H9 (cell line): ENCODE results near the gene ULK1. TPM values are rescaled to one million over a fixed set of nuclear protein-coding genes. Genes with fewer than 3 reads are reported as not detected.
"Not testable (repeated sequence)": the region's sequence is repeated elsewhere in the genome, so short reads cannot be mapped to it uniquely, and the experiment has no call there.

Source experiments
- DNase-seq: peaks from one replicate; pipeline ENCODE4 v3.0.0-alpha.2; 2017
- H2AFZ ChIP-seq: one replicate; pipeline ENCODE4 v1.6.1; 2013; ENCODE audit warnings: mild to moderate bottlenecking, low read length, control low read depth, moderate library complexity
- H2AK5ac ChIP-seq: 2 replicates; pipeline ENCODE4 v1.6.1; 2013; ENCODE audit warnings: low read length, control low read depth, mixed read lengths; ENCODE audit not compliant: insufficient read length
- H2BK120ac ChIP-seq: one replicate; pipeline ENCODE4 v1.6.1; 2013; ENCODE audit warnings: low read depth, mild to moderate bottlenecking, low read length, control low read depth, inconsistent platforms; ENCODE audit not compliant: poor library complexity, severe bottlenecking
- H2BK12ac ChIP-seq: 2 replicates; pipeline ENCODE4 v1.6.1; 2013; ENCODE audit warnings: low read length, control low read depth, mixed read lengths, low read depth; ENCODE audit not compliant: insufficient read length
- H2BK15ac ChIP-seq: 2 replicates; pipeline ENCODE4 v1.6.1; 2013; ENCODE audit warnings: low read depth, low read length, control low read depth
- H2BK20ac ChIP-seq: one replicate; pipeline ENCODE4 v1.6.1; 2013; ENCODE audit warnings: low read depth, mild to moderate bottlenecking, low read length, control low read depth, inconsistent platforms; ENCODE audit not compliant: poor library complexity, severe bottlenecking
- H2BK5ac ChIP-seq: 2 replicates; pipeline ENCODE4 v1.6.1; 2013; ENCODE audit warnings: low read length, control low read depth, mixed read lengths; ENCODE audit not compliant: insufficient read length
- H3K14ac ChIP-seq: 2 replicates; pipeline ENCODE4 v1.6.1; 2013; ENCODE audit warnings: low read length, control low read depth; ENCODE audit not compliant: insufficient read depth
- H3K18ac ChIP-seq: 2 replicates; pipeline ENCODE4 v1.6.1; 2013; ENCODE audit warnings: low read depth, mild to moderate bottlenecking, mixed read lengths, low read length, control low read depth; ENCODE audit not compliant: insufficient read length
- H3K23ac ChIP-seq: 2 replicates; pipeline ENCODE4 v1.6.1; 2013; ENCODE audit warnings: low read length, control low read depth, mixed read lengths, low read depth; ENCODE audit not compliant: insufficient read length
- H3K23me2 ChIP-seq: 2 replicates; pipeline ENCODE4 v1.6.1; 2013; ENCODE audit warnings: low read depth, mild to moderate bottlenecking, mixed read lengths, low read length, control low read depth; ENCODE audit not compliant: insufficient read length, poor library complexity, severe bottlenecking
- H3K27ac ChIP-seq: 2 replicates; pipeline ENCODE4 v1.5.1; 2013; ENCODE audit warnings: low read length, control low read depth, mixed read lengths, low read depth; ENCODE audit not compliant: insufficient read length
- H3K27me3 ChIP-seq: 2 replicates; pipeline ENCODE4 v1.6.1; 2013; ENCODE audit warnings: low read length, control low read depth, inconsistent platforms; ENCODE audit not compliant: insufficient read depth
- H3K4ac ChIP-seq: 2 replicates; pipeline ENCODE4 v1.6.1; 2013; ENCODE audit warnings: low read depth, mild to moderate bottlenecking, control low read depth, inconsistent platforms, low read length, moderate library complexity
- H3K4me1 ChIP-seq: 2 replicates; pipeline ENCODE4 v1.6.1; 2013; ENCODE audit warnings: low read length, control low read depth, inconsistent platforms; ENCODE audit not compliant: insufficient read depth
- H3K4me2 ChIP-seq: 2 replicates; pipeline ENCODE4 v1.6.1; 2013; ENCODE audit warnings: low read length, control low read depth, mixed read lengths; ENCODE audit not compliant: insufficient read length, insufficient read depth
- H3K56ac ChIP-seq: 2 replicates; pipeline ENCODE4 v1.6.1; 2013; ENCODE audit warnings: low read depth, mild to moderate bottlenecking, mixed read lengths, low read length, control low read depth; ENCODE audit not compliant: insufficient read length
- H3K79me1 ChIP-seq: 2 replicates; pipeline ENCODE4 v1.6.1; 2013; ENCODE audit warnings: low read depth, mild to moderate bottlenecking, moderate library complexity, low read length, control low read depth, inconsistent platforms; ENCODE audit not compliant: insufficient read depth, poor library complexity, severe bottlenecking
- H3K79me2 ChIP-seq: 2 replicates; pipeline ENCODE4 v1.6.1; 2013; ENCODE audit warnings: low read length, control low read depth, inconsistent platforms; ENCODE audit not compliant: insufficient read depth
- H3K9ac ChIP-seq: 2 replicates; pipeline ENCODE4 v1.6.1; 2013; ENCODE audit warnings: low read length, control low read depth, mixed read lengths; ENCODE audit not compliant: insufficient read length; ENCODE audit errors: extremely low read depth
- H3K9me3 ChIP-seq: one replicate; pipeline ENCODE4 v1.6.1; 2013; ENCODE audit warnings: low read depth, low read length, inconsistent platforms; ENCODE audit not compliant: control insufficient read depth
- H3T11ph ChIP-seq: one replicate; pipeline ENCODE4 v1.6.1; 2013; ENCODE audit warnings: mild to moderate bottlenecking, low read length, control low read depth, inconsistent platforms
- H4K20me1 ChIP-seq: one replicate; pipeline ENCODE4 v1.6.1; 2013; ENCODE audit not compliant: control insufficient read depth, insufficient read length, insufficient read depth
- H4K5ac ChIP-seq: 2 replicates; pipeline ENCODE4 v1.6.1; 2013; ENCODE audit warnings: low read depth, mild to moderate bottlenecking, mixed read lengths, low read length, control low read depth; ENCODE audit not compliant: insufficient read length
- H4K8ac ChIP-seq: replicated peaks from 2 replicates; pipeline ENCODE4 v1.6.1; 2013; ENCODE audit warnings: low read length, control low read depth, mixed read lengths, low read depth; ENCODE audit not compliant: insufficient read length
- H4K91ac ChIP-seq: 2 replicates; pipeline ENCODE4 v1.6.1; 2013; ENCODE audit warnings: low read depth, mild to moderate bottlenecking, moderate library complexity, mixed read lengths, low read length, control low read depth; ENCODE audit not compliant: insufficient read length
- H3K27ac Mint-ChIP-seq, 3 experiments: 2 replicates in 2 of 3; 3 replicates in 1 of 3; pipeline ENCODE4 v1.8.0; 2020 to 2021; ENCODE audit warnings: mixed read lengths in 3 of 3, mild to moderate bottlenecking in 1 of 3, moderate library complexity in 1 of 3
- H3K27me3 Mint-ChIP-seq: 2 replicates; pipeline ENCODE4 v1.8.0; 2021; ENCODE audit warnings: low read depth, mild to moderate bottlenecking, moderate library complexity, mixed read lengths
- H3K36me3 Mint-ChIP-seq, 3 experiments: 2 replicates in 2 of 3; 3 replicates in 1 of 3; pipeline ENCODE4 v1.8.0; 2020 to 2021; ENCODE audit warnings: low read depth in 3 of 3, mixed read lengths in 3 of 3; ENCODE audit not compliant: insufficient read depth in 1 of 3
- H3K4me1 Mint-ChIP-seq, 2 experiments: 2 replicates each; pipeline ENCODE4 v1.8.0; 2020; ENCODE audit warnings: mixed read lengths in 2 of 2
- H3K4me3 Mint-ChIP-seq, 2 experiments: 2 replicates in 1 of 2; 3 replicates in 1 of 2; pipeline ENCODE4 v1.8.0; 2020 to 2021; ENCODE audit warnings: mild to moderate bottlenecking in 2 of 2, mixed read lengths in 2 of 2, moderate library complexity in 1 of 2
- H3K9me3 Mint-ChIP-seq, 2 experiments: 2 replicates in 1 of 2; 3 replicates in 1 of 2; pipeline ENCODE4 v1.8.0; 2020; ENCODE audit warnings: mild to moderate bottlenecking in 2 of 2, mixed read lengths in 2 of 2, moderate library complexity in 1 of 2
- WGBS: extraction: QIAGEN DNeasy Blood & Tissue Kit; methylation state at CpG from one replicate; pipeline ENCODE4 v1.1.7; 2013; ENCODE audit warnings: missing lambda C conversion rate, low lambda C conversion rate, mixed read lengths; ENCODE audit not compliant: insufficient read length; ENCODE audit errors: extremely low coverage; 5-methylcytosine and 5-hydroxymethylcytosine counted together
- total RNA-seq: library from RNA; stranded (reverse); gene quantifications from 2 replicates; pipeline ENCODE4 v1.2.1, GENCODE V29; 2021
- TF ChIP-seq, protein P1 (sequence below): fragments of 200-600 bp; sonication (generic); conservative IDR thresholded peaks from 3 replicates; pipeline ENCODE4 v1.8.0; 2021; ENCODE audit warnings: antibody characterized with exemption, mild to moderate bottlenecking

ULK1 gene
- total RNA-seq, 1 experiment from 2014 or later: 57.2 TPM

DNA sequence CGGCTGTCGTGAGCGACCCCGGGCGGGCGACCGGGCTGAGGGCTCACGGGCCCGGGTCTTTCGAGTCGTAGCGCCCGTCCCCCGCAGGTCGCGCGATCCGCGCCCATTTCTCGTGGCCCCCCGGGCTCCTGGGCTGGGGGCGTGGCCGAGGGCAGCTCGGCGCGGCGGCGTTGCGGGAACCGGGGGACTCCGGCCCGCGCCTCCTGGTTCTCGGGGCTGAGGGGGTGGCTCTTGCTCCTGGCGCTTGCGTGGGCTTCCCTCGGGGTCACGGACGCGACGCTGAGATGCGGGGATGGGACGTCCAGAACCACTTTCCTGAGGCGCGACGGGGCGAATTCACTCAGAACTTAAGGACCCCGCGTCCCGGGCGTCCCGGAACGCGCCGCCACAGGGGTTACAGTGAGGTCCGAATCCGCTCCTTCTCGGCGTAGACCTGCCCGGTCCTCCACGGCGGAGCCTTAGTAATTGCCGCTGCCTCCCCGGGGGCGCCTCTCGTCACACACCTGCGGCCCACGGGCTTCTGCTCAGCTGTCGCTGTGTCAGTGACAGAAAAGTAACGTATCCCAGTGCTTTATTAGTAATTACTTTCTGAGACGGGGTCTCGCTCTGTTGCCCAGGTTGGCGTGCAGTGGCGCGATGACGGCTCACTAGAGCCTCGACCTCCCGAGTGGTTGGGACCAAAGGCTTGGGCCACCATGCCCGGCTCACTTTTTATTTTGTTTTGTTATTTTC lies 55.9 kb downstream of the ULK1 start:
- H2AFZ ChIP-seq: no peak overlapping the region
- no peak overlapping the region for H2BK12ac ChIP-seq
- TF ChIP-seq, protein P1, sequence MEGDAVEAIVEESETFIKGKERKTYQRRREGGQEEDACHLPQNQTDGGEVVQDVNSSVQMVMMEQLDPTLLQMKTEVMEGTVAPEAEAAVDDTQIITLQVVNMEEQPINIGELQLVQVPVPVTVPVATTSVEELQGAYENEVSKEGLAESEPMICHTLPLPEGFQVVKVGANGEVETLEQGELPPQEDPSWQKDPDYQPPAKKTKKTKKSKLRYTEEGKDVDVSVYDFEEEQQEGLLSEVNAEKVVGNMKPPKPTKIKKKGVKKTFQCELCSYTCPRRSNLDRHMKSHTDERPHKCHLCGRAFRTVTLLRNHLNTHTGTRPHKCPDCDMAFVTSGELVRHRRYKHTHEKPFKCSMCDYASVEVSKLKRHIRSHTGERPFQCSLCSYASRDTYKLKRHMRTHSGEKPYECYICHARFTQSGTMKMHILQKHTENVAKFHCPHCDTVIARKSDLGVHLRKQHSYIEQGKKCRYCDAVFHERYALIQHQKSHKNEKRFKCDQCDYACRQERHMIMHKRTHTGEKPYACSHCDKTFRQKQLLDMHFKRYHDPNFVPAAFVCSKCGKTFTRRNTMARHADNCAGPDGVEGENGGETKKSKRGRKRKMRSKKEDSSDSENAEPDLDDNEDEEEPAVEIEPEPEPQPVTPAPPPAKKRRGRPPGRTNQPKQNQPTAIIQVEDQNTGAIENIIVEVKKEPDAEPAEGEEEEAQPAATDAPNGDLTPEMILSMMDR: no peak
- H3K27me3 Mint-ChIP-seq: peaks cover 1% of the 10 kb centered on the region; the same call in 1 of the 2 replicates
- no peak overlapping the region for H4K8ac ChIP-seq
- no peaks in the 10 kb centered on the region for H3K9me3 Mint-ChIP-seq
- H3K4me1 Mint-ChIP-seq: peaks cover 3 to 8% of the 10 kb centered on the region in 2 experiments
- H3K4me2 ChIP-seq: peak overlapping the region; percentile 38
- peak overlapping the region; percentile 85 for H3K14ac ChIP-seq
- no CpG with 5 or more reads among the region's 79 CpGs for WGBS
- peaks cover 14% of the 10 kb centered on the region; the same call in 1 of the 2 replicates for H3K79me2 ChIP-seq
- H3K9me3 ChIP-seq: no peaks in the 10 kb centered on the region
- peaks cover 11% of the 10 kb centered on the region for H3K79me1 ChIP-seq
- peak overlapping the region; percentile 90 to 96 for H3K4me3 Mint-ChIP-seq
- H3K36me3 Mint-ChIP-seq: peaks cover 2 to 11% (median 4%) of the 10 kb centered on the region in 3 experiments; a peak in 4 of 7 replicates
- H3K23me2 ChIP-seq: no peaks in the 10 kb centered on the region
- peaks cover 4% of the 10 kb centered on the region; the same call in 1 of the 2 replicates for H3K4me1 ChIP-seq
- peak overlapping the region; percentile 75 for H3K9ac ChIP-seq
- no peak overlapping the region for H3K56ac ChIP-seq
- H2BK20ac ChIP-seq: no peak overlapping the region
- H3T11ph ChIP-seq: no peak overlapping the region
- H4K91ac ChIP-seq: no peak overlapping the region
- H4K20me1 ChIP-seq: no peaks in the 10 kb centered on the region
- H3K23ac ChIP-seq: no peak overlapping the region
- no peak overlapping the region for H2BK5ac ChIP-seq
- H2BK120ac ChIP-seq: no peak overlapping the region
- H3K27ac Mint-ChIP-seq: peak overlapping the region in 2 of 3 experiments; percentile 72 to 91; a peak in 3 of 7 replicates
- DNase-seq: no peak
- no peak overlapping the region for H2AK5ac ChIP-seq
- H3K4ac ChIP-seq: no peak overlapping the region
- H3K18ac ChIP-seq: no peak overlapping the region
- H4K5ac ChIP-seq: no peak overlapping the region
- H3K27me3 ChIP-seq: no peaks in the 10 kb centered on the region
- no peak overlapping the region for H3K27ac ChIP-seq
- H2BK15ac ChIP-seq: no peak overlapping the region; the same call in 1 of the 2 replicates

DNA sequence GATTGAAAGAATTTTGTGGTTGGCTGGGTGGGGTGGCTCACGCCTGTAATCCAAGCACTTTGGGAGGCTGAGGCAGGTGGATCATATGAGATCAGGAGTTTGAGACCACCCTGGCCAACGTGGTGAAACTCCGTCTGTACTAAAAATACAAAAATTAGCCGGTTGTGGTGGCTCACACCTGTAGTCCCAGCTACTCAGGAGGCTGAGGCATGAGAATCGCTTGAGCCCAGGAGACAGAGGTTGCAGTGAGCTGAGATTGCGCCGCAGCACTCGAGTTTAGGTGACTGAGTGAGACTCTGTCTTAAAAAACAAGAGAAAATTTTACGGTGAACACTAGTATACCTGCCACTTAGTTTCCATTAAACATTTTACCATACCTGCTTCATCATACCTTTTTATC lies 59.4 kb downstream of the ULK1 start:
- H3K4me1 Mint-ChIP-seq: peaks cover 6 to 12% of the 10 kb centered on the region in 2 experiments
- H3K79me1 ChIP-seq: peaks cover 13% of the 10 kb centered on the region
- DNase-seq, H4K91ac ChIP-seq, H2BK15ac ChIP-seq, H3K23me2 ChIP-seq, H4K5ac ChIP-seq, H3K4me2 ChIP-seq, H4K8ac ChIP-seq, H3K4ac ChIP-seq, H3K14ac ChIP-seq, H4K20me1 ChIP-seq, H3K4me3 Mint-ChIP-seq, H3T11ph ChIP-seq, H3K9me3 Mint-ChIP-seq, H2AK5ac ChIP-seq, H3K36me3 Mint-ChIP-seq, H2AFZ ChIP-seq, H3K18ac ChIP-seq, H3K56ac ChIP-seq, H3K27ac Mint-ChIP-seq, H3K27me3 Mint-ChIP-seq, H2BK5ac ChIP-seq, H2BK120ac ChIP-seq, H3K27me3 ChIP-seq, H2BK20ac ChIP-seq, H3K4me1 ChIP-seq, H3K9ac ChIP-seq, H3K27ac ChIP-seq, H3K23ac ChIP-seq, H2BK12ac ChIP-seq, H3K9me3 ChIP-seq: not testable (repeated sequence)
- H3K79me2 ChIP-seq: peaks cover 16% of the 10 kb centered on the region; the same call in 1 of the 2 replicates
- WGBS: no CpG with 5 or more reads among the region's 9 CpGs
